H1 (cell line): ENCODE results near the gene GPD1L. TPM values are rescaled to one million over a fixed set of nuclear protein-coding genes. Genes with fewer than 3 reads are reported as not detected.

ENCODE experiments used
- ASH2L ChIP-seq: fragments of 200-600, 300-600 bp; sonication (generic); IDR thresholded peaks from one replicate; pipeline ENCODE4 v1.7.1; 2017; ENCODE audit warnings: low read length
- BACH1 ChIP-seq: IDR thresholded peaks from 2 replicates; pipeline ENCODE4 v1.6.1; 2012; ENCODE audit warnings: low read length, improper control_type of control experiment
- EGR1 ChIP-seq: IDR thresholded peaks from 2 replicates; pipeline ENCODE4 v1.6.1; 2011; ENCODE audit warnings: low read depth, low read length, borderline replicate concordance
- NRF1 ChIP-seq: IDR thresholded peaks from 2 replicates; pipeline ENCODE4 v1.6.1; 2011; ENCODE audit warnings: mild to moderate bottlenecking, low read depth, low read length, improper control_type of control experiment
- POLR2A ChIP-seq, 2 experiments: IDR thresholded peaks; 1 replicate in 1 of 2; 2 replicates in 1 of 2; pipeline ENCODE4 v1.6.1; 2011; ENCODE audit warnings: low read depth in 2 of 2, low read length in 2 of 2, mild to moderate bottlenecking in 2 of 2; ENCODE audit errors: control extremely low read depth in 1 of 2
- SAP30 ChIP-seq: fragments of 300-600 bp; sonication (generic); IDR thresholded peaks from 2 replicates; pipeline ENCODE4 v1.7.1; 2012; ENCODE audit warnings: low read length, moderate library complexity, mild to moderate bottlenecking, inconsistent platforms; ENCODE audit not compliant: insufficient read depth, insufficient replicate concordance
- TCF12 ChIP-seq: IDR thresholded peaks from 2 replicates; pipeline ENCODE4 v1.6.1; 2011; ENCODE audit warnings: low read depth, mild to moderate bottlenecking, low read length
- polyA plus RNA-seq, 7 experiments: library from polyadenylated mRNA; depleted of rRNA in 3 of 7; stranded (reverse) in 5 of 7; unstranded in 2 of 7; fragments of >200 nt in 5 of 7; fragments of 200-250 nt in 2 of 7; gene quantifications; 1 replicate in 5 of 7; 2 replicates in 1 of 7; 4 replicates in 1 of 7; pipeline versions ENCODE4 v1.2.1 to v1.2.3, GENCODE V29; 2011 to 2013; ENCODE audit warnings: missing spikeins in 2 of 7, mixed read lengths in 2 of 7
- total RNA-seq: library from RNA; stranded (reverse); fragmentation: NEBNext Ultra II Directional; extraction: Animal tissue kit (Norgen Biotek cat#: 25700); gene quantifications from 2 replicates; pipeline ENCODE4 v1.2.1, GENCODE V29; 2021
- TF ChIP-seq, protein P1 (sequence below): IDR thresholded peaks from 2 replicates; pipeline ENCODE4 v1.6.1; 2011; ENCODE audit warnings: low read depth, mild to moderate bottlenecking, low read length; ENCODE audit not compliant: insufficient read depth
- TF ChIP-seq, protein P2 (sequence below): IDR thresholded peaks from 2 replicates; pipeline ENCODE4 v1.6.1; 2011; ENCODE audit warnings: low read length, improper control_type of control experiment
- TF ChIP-seq, protein P3 (sequence below): IDR thresholded peaks from 2 replicates; pipeline ENCODE4 v1.6.1; 2012; ENCODE audit warnings: inconsistent platforms

GPD1L gene
- total and polyA plus RNA-seq, 2 of the 8 experiments (the other 6 are each of a cell fraction or from before 2014, with no cell fraction given), result 2.4 to 8.4 TPM

DNA sequence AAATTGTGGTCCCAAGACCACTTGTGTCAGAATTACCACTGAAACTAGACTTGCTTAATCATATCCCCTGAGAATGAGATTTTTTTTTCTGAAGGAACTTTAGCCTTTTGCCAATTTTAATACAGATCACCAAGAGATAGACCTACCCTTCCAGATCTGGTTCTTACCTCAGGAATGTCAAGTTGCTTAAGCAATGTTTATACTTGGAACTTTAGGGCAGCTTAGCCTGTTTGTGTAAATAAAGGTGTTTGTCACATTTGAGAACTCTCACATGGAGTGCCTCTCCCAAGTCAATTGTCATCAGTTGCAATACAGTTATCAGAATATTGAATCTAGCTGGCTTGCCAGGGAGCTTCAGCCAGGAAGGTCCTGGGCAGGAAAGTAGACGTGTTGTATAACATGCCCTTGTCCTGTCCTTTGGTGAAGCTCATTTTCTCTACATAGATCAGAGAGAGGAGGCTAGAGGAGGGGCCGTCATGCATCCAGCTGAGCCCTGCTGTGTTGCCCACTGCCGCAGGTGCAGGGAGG lies 3.9 kb downstream of the GPD1L start (continued):
- TF ChIP-seq, protein P1, sequence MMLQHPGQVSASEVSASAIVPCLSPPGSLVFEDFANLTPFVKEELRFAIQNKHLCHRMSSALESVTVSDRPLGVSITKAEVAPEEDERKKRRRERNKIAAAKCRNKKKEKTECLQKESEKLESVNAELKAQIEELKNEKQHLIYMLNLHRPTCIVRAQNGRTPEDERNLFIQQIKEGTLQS, result no peak
- TF ChIP-seq, protein P2, sequence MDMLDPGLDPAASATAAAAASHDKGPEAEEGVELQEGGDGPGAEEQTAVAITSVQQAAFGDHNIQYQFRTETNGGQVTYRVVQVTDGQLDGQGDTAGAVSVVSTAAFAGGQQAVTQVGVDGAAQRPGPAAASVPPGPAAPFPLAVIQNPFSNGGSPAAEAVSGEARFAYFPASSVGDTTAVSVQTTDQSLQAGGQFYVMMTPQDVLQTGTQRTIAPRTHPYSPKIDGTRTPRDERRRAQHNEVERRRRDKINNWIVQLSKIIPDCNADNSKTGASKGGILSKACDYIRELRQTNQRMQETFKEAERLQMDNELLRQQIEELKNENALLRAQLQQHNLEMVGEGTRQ, result no peak
- TF ChIP-seq BACH1, result no peak
- no peak for TF ChIP-seq POLR2A (IDR thresholded peaks at IDR 0.05; ENCODE audit: control extremely low read depth in 1 of 2, low read depth in 2 of 2, low read length in 2 of 2)
- TF ChIP-seq TCF12, result no peak
- TF ChIP-seq, protein P3, sequence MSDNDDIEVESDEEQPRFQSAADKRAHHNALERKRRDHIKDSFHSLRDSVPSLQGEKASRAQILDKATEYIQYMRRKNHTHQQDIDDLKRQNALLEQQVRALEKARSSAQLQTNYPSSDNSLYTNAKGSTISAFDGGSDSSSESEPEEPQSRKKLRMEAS, result no peak
- TF ChIP-seq ASH2L, result no peak
- TF ChIP-seq SAP30, result no peak
- TF ChIP-seq NRF1, result no peak
- no peak for TF ChIP-seq EGR1
